NCI-H1105 treated with DMSO at 0.1 percent for 48 hours (cell line): ENCODE results near the gene NF2.
A peak's percentile ranks its signal among the peaks of the same experiment; 100 is the strongest.

ENCODE experiments used
- DNase-seq: peaks from one replicate; lab custom pipeline; 2025; lab: John Stamatoyannopoulos, UW

The NF2 gene

DNA sequence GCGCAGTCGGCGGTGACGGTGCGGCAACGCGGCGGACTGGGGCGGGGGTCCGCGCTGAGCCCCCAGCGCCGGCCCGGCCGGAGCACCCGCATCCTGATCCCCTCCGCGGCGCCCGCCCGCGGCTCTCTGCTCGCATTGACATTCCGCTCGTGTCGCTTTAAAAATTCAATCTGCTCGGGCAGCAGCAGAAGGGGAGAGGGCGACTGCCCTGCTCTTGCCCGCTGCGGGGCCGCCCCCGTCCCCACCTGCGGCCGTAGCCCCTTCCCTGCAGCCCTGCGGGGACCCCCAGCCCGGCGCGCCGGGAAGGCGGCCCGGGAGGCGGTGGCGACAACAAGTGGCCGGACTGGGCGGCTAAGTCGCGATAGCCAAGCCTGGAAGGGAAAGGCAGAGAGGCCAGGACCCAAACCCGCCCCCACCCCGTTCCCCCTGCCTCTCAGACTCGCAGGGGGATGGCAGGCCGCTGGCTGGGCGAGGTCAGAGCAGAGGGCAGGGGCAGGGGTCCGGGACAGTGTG lies 117.4 kb downstream of the NF2 start:
- DNase-seq = no peak

DNA sequence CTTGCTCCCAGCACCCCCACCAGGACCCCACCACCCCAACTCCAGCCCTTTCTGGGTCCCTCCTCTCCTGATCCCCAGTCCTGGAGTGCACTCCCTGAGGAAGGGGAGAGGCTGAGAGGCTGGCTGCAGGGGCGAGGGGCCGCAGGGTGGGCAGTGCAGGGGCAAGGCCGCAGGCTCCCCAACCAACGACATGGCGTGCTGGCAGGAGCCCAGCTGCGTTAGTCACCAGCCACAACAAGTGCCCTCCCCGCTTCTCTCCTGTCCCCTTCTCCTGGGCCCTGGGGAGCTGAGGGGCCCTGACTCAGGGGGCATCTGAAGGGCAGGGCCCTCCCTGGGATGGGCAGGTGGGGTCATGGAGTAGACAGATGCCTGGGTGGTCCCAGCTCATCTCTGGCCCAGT lies 118.7 kb downstream of the NF2 start:
- DNase-seq = no peak

DNA sequence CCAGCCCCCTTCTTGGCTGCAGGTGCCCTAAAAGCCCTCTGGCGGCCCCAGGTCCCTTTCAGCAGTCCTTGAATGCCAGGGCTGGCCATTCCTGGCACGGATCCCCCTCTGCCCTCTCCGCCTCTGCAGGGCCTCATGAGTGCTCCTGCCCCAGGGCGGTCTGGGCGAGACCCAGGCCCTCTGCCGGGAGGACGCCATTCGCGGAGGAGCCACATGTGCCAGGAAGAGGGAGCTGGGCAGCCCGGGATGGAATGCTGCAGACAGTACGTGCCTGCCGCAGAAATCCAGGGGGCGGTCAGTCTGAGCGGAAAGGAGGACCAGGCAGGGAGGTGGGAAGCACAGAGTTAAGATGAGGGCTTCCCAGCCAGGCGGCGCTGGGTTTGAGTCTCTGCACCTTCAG lies 119.2 kb downstream of the NF2 start:
- DNase-seq = no peak

DNA sequence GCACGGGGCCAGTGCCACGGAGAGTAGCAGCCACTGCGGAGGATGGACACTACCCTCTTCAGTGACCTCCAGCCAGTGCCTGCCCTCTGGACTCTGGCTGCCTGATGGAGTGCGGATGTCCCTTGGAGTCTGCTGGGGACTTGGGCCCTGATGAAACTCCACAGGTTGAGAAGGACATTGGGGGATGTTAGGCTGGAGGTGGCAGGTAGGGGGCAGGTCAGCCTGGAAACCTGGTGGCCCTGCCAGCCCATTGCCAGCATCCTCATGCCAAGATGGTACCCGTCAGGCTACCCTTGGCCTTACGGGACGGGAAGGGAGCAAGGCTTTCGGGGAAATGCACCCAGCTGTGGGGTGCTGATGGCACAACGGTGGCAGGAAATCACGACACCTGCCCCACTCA lies 120.3 kb downstream of the NF2 start:
- no peak for DNase-seq

DNA sequence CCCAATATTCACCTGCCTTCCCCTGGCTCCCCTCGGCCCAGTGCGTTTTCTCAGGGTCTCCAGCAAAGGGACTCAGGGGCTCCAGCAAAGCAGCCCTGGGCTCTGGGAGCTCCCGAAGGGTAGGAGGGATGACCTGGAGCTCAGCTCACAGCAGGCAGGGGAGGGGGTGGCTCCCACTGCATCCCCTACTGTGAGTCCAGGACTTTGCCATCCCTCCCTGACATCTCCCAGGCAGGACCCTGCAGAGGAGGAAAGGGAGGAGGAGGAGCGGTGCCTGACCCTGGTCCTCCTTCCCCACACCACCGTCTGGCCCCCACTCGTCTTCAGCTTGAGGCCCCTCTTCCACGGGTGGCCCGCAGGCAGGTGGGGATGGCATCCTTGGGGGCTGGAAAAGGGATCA lies 121.4 kb downstream of the NF2 start:
- no peak for DNase-seq

DNA sequence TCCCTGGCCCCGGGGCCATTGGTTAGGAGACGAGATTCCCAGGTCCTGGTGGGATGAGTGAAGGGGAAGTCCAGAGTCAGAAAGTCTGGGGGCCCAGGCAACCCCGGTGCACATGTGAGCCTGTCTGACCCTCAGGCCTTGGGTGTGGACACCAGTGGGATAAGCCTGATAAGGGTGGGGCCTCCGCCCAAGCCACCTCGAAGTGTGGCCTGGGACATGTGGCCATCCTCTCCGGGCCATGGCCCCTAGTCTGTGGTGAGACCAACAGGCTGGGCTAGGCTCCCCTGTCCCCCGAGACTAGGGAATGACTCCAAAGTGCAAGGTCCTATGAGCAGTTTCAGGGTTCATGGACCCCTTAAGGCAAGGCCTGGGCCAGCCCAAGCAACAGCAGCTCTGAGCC lies 122.7 kb downstream of the NF2 start:
- DNase-seq = no peak

DNA sequence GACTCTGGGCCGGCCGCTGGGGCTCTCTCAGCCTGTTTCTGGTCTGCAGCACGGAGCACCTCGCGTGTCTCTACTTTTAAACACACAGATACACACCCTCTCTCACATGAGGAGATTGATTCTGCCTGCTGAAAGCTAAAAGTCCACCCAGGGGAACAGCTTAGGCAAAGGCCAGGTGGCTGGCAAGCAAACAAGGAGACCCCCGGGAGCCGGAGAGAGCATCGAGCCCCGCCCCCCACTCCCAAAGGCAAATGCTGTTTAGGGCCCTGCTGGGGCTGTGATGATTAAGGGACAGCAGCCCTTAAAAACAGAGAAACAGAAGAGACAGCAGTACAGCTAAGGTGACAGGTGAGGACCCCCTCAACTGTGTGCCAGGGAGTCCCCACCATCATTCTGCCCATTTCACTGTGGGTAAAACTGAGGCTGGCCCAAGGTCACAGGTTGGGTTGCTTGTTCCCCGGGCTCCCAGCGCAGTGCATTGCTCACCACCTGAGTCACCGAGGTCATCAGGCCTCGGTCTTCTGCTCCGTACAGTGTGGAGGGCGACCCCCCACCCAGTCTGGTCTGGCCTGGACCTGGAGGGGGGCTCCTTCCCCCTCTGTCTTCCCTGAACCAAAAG lies 123.2 kb downstream of the NF2 start:
- DNase-seq = no peak

DNA sequence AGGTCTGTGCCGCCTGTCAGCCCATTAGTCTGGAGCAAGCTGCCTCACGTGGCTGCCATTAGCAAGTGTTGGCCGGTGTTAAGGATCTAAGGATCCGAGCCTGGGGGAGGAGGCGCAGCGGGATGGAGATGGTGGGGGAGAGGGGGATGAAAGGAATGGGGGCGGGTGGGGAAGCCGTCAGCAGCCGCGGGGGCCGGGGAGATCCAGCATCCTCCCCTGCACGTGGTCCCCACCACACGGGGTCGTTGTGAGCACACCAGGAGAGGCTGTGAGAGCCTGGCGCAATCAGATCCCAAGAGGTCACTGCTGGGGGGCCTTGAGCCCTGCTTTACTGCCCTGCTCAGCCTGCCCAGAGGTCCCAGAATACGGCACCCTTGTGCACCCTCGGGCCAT lies 123.7 kb downstream of the NF2 start:
- no peak for DNase-seq

DNA sequence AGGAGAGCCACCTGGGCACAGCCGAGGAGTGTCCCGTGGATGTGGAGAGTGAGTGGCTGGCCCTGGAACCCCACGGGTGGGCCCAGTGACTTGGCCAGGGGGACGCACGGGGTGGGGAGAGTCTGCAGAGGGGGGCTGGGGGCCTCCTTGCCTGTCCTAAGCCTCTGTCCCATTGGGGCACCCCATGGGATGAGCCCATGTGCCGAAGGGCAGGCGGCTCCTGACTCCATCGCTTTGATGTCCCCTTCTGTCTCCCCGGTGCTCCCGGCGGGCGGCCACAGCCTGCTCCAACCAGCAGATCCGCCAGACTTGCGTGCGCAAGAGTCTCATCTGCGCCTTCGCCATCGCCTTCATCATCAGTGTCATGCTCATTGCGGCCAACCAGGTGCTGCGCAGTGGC lies 125.7 kb downstream of the NF2 start:
- no peak for DNase-seq

DNA sequence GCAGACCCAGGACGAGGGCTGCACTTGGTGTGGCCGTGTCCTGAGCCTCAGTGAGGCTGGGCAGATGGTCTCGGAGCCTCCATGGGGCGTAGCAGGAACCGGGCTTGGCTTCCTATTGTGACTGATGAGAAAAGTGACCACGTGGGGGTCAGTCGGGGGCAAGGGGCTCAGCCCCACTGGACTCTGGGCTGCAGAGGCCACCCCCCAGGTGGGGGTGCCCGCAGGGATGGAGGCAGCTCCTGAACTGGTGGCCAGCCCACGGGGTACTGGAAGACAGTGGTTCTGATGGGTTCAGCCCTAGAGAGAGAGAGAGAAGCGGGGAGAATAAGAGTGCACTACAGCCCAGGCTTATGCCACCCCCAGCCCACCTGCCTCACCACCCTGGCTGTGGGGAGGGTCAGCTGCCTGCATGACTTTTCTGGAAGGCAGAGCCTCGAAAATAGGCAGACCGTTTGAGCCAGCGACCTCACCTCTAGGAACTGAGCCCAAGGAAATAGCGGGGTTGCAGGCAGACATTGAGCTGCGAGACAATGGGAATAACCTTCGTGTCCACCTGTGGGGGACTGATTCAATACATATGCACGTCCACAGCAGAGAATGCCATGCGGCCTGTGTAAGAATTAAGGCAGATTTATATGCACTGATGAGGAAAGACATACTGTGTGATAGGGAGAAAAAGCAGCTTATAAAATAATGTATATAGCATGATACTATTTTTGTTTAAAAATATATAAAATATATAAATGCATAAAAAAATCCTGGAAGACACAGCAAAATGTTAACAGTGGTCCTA lies 127.8 kb downstream of the NF2 start:
- no peak for DNase-seq

DNA sequence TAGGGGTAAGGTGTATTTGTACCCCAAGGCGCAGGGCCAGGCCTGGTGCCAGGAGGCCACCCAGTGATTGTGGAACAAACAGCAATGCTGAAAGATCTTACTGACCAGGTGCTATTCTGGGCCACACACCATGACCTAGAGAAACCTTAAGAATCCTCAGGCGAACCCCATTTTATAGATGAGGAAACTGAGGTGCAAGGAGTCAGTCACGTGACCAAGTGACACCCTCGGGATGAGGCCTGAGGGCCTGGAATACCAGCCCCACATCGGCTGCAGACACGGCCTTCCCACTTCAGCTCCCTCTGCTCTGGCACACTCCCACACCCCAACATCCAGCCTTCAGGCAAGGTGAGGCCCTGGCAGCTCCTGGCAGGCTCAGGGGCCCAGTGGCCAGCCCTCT lies 129.4 kb downstream of the NF2 start:
- no peak for DNase-seq

DNA sequence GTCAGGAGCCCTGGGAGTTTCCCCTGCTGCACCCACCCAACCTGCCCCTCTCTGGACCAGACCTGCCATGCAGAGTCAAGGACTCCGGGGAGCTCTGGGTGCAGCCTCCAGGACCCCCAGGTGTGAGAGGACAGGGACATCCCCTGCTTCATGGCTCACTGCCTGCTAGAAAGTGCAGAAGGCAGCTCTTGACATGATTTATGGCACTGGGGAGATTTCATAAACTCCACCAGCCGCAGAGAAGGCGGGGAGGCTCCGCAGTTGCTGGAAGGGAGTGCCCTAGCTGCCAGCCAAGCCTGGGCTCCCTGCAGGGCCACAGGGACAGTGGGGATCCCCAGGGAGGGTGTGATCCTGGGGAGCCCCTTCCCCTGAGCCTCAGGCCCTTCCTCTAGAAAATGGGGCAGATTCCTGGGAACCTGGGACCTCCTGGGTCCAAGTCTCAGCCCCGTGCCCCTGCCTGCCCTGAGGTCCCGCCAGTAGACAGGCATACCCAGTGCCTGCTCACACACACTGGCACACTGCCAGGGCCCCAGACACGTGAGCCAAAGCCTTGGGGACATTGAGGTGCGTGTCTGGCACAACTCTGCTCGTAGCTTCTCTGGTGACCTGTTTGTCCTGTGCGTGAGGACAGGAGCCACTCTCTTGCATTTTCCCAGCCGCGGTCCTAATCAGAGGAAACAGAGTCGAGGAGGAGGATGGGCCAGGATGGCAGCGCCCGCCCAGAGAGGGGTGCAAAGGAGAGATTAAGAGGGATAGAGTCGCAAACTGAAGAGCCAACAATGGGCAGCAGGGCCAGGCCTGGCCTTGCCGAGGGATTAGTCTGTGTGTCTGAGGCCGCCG lies 130.1 kb downstream of the NF2 start:
- peak; percentile 52 for DNase-seq

DNA sequence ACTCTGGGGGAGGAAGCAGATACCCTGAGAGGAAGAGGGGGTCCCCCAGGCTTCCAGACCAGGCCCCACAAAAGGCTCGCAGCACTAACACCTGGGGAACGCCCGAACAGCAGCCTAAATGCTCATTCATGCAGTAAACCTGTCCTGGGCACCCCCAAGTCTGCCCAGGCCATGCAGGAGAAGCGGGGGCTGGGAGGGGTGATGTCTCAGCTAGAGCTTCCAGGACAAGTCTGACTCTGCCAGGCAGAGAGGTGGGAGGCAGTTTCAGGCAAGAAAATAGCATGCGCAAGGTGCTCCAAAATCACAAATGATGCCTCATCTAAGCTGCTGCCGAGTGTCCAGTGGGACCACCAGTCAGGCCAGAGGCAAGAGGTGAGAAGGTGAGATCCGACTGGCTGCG lies 131.0 kb downstream of the NF2 start:
- no peak for DNase-seq

DNA sequence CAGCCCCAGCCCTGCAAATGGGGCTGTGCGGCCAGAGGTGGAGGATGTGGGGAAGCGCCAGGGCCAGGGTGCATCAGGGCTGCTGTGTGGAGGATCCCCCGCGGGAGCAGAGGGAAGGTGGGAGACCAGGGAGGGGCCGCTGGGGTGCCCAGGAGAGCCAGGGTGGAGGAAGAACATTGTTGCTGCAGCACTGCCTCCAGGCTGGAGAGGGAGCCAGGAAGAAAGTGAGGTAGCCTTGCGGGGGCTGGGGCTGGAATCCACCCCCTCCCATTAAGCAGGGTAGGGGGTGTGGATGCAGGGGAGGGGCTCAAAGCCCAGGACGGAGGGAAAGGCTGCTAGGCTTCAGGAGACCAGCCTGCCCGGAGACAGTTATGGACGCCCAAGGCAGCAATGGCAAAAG lies 131.4 kb downstream of the NF2 start:
- no peak for DNase-seq

DNA sequence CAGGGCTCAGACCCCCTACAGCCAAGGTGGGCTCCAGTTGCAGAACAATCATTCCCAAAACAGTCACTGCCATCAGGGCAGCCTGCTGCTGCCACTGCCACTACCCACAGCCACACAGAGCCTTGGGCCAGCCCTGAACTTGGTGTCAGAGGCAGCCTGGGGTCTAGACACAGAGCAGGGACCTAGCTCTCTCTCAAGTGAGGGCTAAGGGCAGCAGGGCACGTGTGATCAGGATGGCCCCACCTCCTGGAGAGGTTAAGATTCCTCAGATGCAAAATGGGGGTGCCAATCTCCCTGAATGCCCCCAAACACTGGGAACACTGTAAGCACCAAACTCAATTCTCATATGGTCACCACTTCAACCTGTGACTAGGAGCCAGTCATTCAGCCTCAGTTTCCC lies 132.0 kb downstream of the NF2 start:
- DNase-seq = no peak

DNA sequence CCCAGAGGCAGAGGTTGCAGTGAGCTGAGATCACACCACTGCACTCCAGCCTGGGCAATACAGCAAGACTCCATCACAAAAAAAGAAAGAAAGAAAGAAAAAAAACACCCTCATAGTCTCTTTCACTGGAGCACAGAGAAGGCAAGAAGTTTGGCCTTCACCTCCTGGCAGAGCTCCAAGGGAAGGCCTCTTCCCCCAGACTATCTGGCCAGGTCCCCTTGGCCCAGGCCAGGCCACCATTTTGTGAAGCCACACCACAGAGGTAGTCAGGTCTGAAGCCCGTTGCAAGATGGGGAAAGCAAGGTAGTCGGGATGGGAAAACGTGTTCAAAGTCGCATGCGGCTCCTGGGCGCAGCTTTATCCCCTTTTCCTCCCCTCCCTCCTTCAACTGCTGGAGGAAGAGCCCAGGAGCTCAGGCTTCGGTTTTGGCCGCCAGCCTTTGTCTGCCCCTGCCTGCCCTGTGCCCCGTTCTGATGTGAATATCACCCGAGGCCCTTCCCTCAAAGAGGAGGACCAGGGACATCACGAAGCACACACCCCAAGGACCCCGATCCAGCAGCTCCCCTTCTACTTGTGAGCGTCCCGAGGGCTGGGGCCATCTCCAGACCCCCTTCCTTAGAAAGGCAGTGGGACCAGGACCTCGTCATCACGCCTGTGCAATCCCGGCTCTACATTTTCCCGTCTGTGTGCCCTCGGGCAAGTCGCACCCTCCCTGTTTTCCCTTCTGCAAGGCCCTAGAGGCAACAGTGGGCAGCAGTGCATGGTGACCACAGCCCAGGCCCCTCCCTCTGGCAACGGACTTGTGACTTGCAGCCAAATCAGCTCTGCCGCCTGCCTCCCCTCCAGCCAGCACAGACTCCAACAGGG lies 134.1 kb downstream of the NF2 start:
- no peak for DNase-seq

DNA sequence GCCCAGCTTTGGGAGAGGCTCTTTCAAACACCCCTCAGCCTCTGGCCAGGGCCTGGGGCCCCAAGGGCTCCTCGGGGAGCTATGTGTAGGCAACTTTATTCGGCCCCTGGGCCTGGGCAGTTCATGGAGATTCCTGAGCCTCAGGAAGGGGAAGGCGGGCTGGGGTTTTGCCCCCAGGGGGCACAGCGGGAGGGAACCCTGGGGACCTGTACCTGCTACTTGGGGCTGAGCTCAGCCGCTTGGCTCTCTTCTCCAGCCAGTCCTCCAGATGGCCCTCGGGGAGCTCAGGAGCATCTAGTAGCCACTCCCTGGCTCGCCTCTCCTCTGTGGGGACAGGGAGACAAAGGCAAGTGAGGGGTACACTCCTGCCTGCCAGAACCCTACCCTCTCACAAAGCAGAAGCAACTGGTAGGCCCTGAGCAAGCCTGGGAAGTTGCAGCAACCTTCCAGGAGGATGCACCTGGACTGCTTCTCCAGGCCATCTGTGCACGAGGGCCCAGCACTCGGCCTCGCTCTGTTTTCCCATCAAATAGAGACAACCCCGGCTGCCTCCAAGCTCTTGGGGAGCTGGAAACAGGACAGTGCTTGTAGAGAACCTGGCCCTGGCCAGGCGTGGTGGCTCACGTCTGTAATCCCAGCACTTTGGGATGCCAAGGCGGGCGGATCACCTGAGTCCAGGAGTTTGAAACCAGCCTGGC lies 134.8 kb downstream of the NF2 start:
- DNase-seq = no peak

DNA sequence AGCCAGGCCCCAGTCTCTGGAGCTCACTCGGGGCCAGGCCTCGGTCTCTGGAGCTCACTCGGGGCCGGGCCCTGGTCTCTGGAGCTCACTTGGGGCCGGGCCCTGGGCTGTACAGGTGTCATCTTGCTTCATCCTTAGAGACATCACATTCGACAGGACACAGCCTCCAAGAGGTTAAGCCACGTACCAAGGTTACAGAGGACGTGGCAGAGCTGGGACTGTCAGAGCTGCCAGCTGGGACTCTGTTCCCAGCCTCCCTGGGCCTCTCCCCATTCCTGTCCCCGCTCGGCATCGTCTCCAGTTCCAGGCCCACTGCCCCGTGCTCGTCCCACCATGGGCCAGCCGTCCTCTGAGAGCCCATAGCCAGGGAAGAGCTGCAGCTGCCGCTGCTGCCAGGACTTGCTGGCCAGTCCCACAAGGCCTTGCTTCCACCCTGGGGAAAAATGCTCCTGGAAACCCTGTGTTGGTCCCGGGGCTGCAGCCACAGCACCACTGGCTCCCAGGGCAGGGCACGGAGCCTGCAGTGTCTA lies 136.0 kb downstream of the NF2 start:
- no peak for DNase-seq

DNA sequence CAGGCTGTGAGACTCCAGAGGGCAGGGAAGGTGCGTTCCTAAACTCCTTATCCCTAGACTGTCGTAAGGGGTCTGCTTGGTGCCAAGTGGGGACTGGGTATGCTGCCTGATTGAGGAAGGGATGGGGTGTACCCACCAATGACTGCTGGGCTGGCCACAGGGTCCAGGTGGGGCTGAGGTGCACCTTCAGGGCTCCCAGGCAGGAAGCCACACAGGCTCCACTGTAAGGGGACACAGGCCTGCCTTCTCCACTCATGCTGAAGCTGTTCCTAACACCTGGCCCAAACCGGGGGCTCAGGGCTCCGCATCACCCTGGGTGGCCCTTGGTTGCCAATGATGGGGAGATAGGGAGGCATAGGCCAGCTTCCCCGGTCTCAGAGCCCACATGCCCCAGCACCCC lies 136.8 kb downstream of the NF2 start:
- DNase-seq = no peak

DNA sequence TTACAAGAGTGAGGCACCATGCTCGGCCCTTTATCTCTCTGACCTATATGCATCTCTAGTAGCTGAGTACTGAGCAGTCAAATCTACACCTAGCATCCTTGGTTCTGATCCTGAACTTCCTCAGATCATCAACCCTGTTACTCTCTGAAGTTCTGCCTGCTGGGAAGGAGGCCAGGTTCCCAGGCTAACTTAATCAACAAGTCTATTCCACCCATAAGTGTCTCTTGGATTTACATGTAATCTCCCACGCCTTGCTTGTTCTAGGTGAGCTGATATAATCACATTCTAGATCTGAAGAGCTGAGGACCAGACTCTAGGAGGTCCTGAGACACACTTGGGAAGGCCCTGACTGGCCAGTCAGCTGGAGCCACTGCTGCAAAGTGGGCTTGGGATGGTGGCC lies 138.5 kb downstream of the NF2 start:
- DNase-seq = no peak

DNA sequence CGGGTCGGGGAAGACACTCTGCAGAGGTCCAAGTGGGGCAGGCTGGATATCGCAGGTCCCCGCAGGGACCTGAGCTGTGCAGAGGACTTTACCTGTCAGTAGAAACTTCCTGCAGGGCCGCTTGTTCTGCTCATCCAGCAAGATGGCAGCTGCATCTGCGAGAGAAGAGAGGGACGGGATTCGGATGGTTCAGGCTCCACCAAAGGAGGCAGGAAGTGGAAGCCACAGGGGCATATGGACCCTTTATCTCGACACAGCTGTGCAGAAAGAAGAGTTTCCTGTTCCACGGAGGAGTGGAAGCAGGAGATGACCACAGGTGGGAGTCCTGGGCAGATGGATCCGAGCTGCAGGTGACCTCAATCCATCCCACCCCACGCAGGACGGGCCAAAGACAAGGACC lies 138.9 kb downstream of the NF2 start:
- no peak for DNase-seq
